Liver (tissue), 3 donors: ENCODE results near the gene MT2A.

Experiments
- CTCF ChIP-seq: fragments of 150-350 bp; IDR thresholded peaks from 2 replicates; pipeline ENCODE4 v1.5.1; 2017; ENCODE audit warnings: improper control_type of control experiment, low read depth, low read length; ENCODE audit not compliant: missing input control
- GABPA ChIP-seq, 2 donors: IDR thresholded peaks in 1 of 2; conservative IDR thresholded peaks in 1 of 2; 2 replicates each; pipeline ENCODE4 v1.6.1; 2016; ENCODE audit warnings: antibody characterized with exemption in 2 of 2, mild to moderate bottlenecking in 1 of 2, moderate library complexity in 1 of 2
- MAX ChIP-seq: IDR thresholded peaks from 2 replicates; pipeline ENCODE4 v1.6.1; 2016; ENCODE audit warnings: antibody characterized with exemption
- SP1 ChIP-seq: IDR thresholded peaks from 2 replicates; pipeline ENCODE4 v1.6.1; 2018; ENCODE audit warnings: antibody characterized with exemption, mild to moderate bottlenecking
- donor health status: healthy.
- donor health status: healthy.

GRCh38 chr16:56564793-56565477 lies 43.4 kb upstream of the MT2A start, which contains the start of gene MT4:
- TF ChIP-seq CTCF, result no peak
- TF ChIP-seq GABPA (IDR thresholded peaks at IDR 0.05 in 1 of 2, conservative IDR thresholded peaks at IDR 0.05 in 1 of 2), result no peak
- TF ChIP-seq MAX, result no peak
- no peak for TF ChIP-seq SP1
